ENCODE data around the gene CLEC10A.

CLEC10A gene

GRCh38 chr17:7043182-7043496 is 36.9 kb downstream of the CLEC10A start:
- ChIA-PET POLR2A (interaction anchor here (0.7 kb wide), 1 partner anchor 8 kb away, joined by 3 read pairs; no protein-coding TSS in a partner anchor), CTCF (interaction anchor here (1.1 to 12.8 kb wide), 2 partner anchors 97 to 253 kb away, joined by 3 to 388 read pairs; no protein-coding TSS in a partner anchor)
- H3K4me3 ChIP-seq (ENCODE audit: low read depth, low read length), result no peak overlapping the region
- H3K9me3 ChIP-seq (ENCODE audit: control insufficient read depth, insufficient read depth, low read depth, low read length), result no peaks in the 10 kb centered on the region
- peaks cover 6% of the 10 kb centered on the region; the same call in 1 of the 2 replicates for H3K4me1 ChIP-seq (ENCODE audit: control insufficient read depth, insufficient read depth, low read length)
- no peak overlapping the region for H3K27ac ChIP-seq (ENCODE audit: extremely low read depth, low read depth, low read length)
- TF ChIP-seq, protein P1, sequence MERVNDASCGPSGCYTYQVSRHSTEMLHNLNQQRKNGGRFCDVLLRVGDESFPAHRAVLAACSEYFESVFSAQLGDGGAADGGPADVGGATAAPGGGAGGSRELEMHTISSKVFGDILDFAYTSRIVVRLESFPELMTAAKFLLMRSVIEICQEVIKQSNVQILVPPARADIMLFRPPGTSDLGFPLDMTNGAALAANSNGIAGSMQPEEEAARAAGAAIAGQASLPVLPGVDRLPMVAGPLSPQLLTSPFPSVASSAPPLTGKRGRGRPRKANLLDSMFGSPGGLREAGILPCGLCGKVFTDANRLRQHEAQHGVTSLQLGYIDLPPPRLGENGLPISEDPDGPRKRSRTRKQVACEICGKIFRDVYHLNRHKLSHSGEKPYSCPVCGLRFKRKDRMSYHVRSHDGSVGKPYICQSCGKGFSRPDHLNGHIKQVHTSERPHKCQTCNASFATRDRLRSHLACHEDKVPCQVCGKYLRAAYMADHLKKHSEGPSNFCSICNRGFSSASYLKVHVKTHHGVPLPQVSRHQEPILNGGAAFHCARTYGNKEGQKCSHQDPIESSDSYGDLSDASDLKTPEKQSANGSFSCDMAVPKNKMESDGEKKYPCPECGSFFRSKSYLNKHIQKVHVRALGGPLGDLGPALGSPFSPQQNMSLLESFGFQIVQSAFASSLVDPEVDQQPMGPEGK (tag by site-specific recombination; IDR thresholded peaks at IDR 0.05), result no peak
- TF ChIP-seq ZBTB8A (tag by site-specific recombination; IDR thresholded peaks at IDR 0.05) (no peak), ZBTB17 (tag by site-specific recombination; IDR thresholded peaks at IDR 0.05) (no peak), ZNF366 (tag by site-specific recombination; conservative IDR thresholded peaks at IDR 0.05) (no peak), GLIS1 (tag by site-specific recombination; IDR thresholded peaks at IDR 0.05) (no peak), ZNF660 (tag by site-specific recombination; IDR thresholded peaks at IDR 0.05) (no peak), ZNF394 (tag by site-specific recombination; IDR thresholded peaks at IDR 0.05; ENCODE audit: borderline replicate concordance) (no peak), ZNF266 (tag by site-specific recombination; IDR thresholded peaks at IDR 0.05; ENCODE audit: low read depth) (no peak), ZNF610 (tag by site-specific recombination; IDR thresholded peaks at IDR 0.05; ENCODE audit: borderline replicate concordance) (no peak), ZNF664 (tag by site-specific recombination; IDR thresholded peaks at IDR 0.05) (no peak)
- peaks cover 0 to 4% of the 10 kb centered on the region in 2 experiments; a peak in 1 of 3 replicates for H3K36me3 ChIP-seq (ENCODE audit: control insufficient read depth in 2 of 2, insufficient read depth in 1 of 2, low read length in 2 of 2)

DNA sequence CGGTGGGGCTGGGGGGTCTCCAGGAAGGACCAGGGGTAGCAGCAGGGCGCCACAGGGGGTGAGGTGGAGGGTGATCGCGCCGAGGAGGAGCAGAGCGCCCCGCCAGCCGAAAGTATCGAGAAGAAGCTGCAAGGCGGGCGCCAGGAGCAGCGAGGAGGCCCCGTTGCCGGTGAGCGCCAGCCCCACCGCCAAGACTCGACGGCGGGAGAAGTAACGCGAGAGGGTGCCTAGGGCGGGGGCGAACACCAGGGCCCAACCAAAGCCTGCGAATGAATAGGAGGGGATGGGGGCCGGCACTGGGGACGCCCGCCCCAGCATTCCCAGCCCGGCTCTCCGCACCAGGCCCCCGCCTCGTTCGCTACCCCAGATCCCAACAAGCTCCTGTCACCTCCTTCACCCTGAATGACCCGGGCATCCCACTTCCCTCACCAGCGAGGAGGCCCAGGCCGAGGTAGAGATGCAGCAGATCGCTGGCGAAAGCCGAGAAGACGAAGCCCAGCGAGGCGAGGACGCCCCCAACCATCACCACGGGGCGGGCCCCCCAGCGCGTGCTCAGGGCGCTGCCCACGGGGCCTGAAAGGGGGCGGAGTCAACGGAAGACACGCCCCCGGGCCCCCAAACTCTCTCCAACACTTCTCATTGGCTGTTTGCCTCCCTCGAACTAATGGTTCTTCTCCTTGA is 37.4 kb downstream of the CLEC10A start:
- peaks cover 0 to 4% of the 10 kb centered on the region in 2 experiments; a peak in 1 of 3 replicates for H3K36me3 ChIP-seq (ENCODE audit: control insufficient read depth in 2 of 2, insufficient read depth in 1 of 2, low read length in 2 of 2)
- no peaks in the 10 kb centered on the region for H3K9me3 ChIP-seq (ENCODE audit: control insufficient read depth, insufficient read depth, low read depth, low read length)
- ChIA-PET POLR2A (no interaction called here), CTCF (interaction anchor here (1.1 to 12.8 kb wide), 2 partner anchors 94 to 98 kb away, joined by 3 to 388 read pairs; no protein-coding TSS in a partner anchor)
- TF ChIP-seq KLF9 (tag by site-specific recombination; IDR thresholded peaks at IDR 0.05; ENCODE audit: low read depth) (peak; percentile 51; the same call in 1 of the 2 replicates), HIC1 (tag by site-specific recombination; IDR thresholded peaks at IDR 0.05) (no peak), ZNF146 (tag by site-specific recombination; IDR thresholded peaks at IDR 0.05) (no peak), ZBTB8A (tag by site-specific recombination; IDR thresholded peaks at IDR 0.05) (peak; percentile 76; the same call in 1 of the 2 replicates), KLF10 (tag by site-specific recombination; IDR thresholded peaks at IDR 0.05) (0 out of 2 replicates have a peak, but pooled peaks have one; percentile 25), SP2 (tag by site-specific recombination; IDR thresholded peaks at IDR 0.05) (peak; percentile 29; the same call in 1 of the 2 replicates), ZEB2 (tag by site-specific recombination; IDR thresholded peaks at IDR 0.05) (no peak)
- no peak overlapping the region for H3K4me3 ChIP-seq (ENCODE audit: low read depth, low read length)
- no peak overlapping the region for H3K27ac ChIP-seq (ENCODE audit: extremely low read depth, low read depth, low read length)
- H3K4me1 ChIP-seq (ENCODE audit: control insufficient read depth, insufficient read depth, low read length), result peaks cover 6% of the 10 kb centered on the region; the same call in 1 of the 2 replicates

Measured in HEK293 (cell line).